Measurements from ENCODE around the gene PLCH1. TPM values are rescaled to one million over a fixed set of nuclear protein-coding genes. Genes with fewer than 3 reads are reported as not detected.
A peak's percentile ranks its signal among the peaks of the same experiment; 100 is the strongest.

PLCH1 gene
- total RNA-seq, 6 experiments from 2014 or later: not detected

DNA sequence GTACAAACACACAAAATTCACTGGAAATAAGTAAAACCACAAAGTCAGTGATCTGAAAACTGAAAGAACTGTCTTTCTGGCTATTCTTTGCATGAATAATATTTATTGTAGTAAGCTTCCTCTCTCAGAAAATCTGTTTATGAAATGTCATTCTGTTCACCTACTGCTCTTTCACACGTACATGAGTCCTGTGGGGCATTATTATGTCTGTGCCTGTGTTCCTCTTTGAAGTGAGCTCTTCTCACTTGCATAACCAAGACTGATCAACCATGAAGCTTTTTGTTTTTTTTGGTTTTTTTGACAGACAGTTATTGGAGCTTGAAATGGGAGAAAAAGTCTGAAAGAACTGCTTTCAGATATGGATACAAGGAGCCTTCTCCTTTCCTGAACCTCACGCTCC lies 195.8 kb downstream of the PLCH1 start:
- Mint-ChIP-seq H3K27me3 (ENCODE audit: insufficient read depth) (no peaks in the 10 kb centered on the region; the same call in 1 of the 2 replicates), H3K27ac (no peak overlapping the region), H3K9me3 (no peaks in the 10 kb centered on the region), H3K4me1 (ENCODE audit: low read depth) (no peaks in the 10 kb centered on the region), H3K36me3 (ENCODE audit: low read depth) (no peaks in the 10 kb centered on the region), H3K4me3 (no peak overlapping the region)
- DNase-seq: no peak
- TF ChIP-seq, protein P1, sequence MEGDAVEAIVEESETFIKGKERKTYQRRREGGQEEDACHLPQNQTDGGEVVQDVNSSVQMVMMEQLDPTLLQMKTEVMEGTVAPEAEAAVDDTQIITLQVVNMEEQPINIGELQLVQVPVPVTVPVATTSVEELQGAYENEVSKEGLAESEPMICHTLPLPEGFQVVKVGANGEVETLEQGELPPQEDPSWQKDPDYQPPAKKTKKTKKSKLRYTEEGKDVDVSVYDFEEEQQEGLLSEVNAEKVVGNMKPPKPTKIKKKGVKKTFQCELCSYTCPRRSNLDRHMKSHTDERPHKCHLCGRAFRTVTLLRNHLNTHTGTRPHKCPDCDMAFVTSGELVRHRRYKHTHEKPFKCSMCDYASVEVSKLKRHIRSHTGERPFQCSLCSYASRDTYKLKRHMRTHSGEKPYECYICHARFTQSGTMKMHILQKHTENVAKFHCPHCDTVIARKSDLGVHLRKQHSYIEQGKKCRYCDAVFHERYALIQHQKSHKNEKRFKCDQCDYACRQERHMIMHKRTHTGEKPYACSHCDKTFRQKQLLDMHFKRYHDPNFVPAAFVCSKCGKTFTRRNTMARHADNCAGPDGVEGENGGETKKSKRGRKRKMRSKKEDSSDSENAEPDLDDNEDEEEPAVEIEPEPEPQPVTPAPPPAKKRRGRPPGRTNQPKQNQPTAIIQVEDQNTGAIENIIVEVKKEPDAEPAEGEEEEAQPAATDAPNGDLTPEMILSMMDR (IDR thresholded peaks at IDR 0.05): no peak

DNA sequence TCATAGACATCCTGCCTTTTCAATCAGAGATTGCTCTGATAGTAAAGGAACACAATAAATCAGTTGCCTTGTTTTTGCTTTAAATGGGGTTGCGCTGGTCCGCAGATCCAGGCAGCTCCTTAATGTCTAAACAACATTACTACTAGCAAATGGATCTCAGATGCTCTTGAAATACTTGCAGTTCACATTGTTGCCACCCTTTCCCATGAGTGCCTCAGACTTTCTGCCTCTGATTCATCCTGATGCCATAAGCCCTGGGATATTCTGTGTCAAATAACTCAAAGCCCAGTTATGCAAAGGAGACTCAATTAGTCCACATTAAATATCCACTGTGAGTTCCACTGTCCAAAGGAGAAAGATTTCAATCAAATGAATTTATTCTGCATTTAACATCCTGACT lies 196.7 kb downstream of the PLCH1 start:
- DNase-seq: peak; percentile 36
- TF ChIP-seq, protein P1 (IDR thresholded peaks at IDR 0.05): no peak
- Mint-ChIP-seq H3K27me3 (ENCODE audit: insufficient read depth) (peaks cover 2% of the 10 kb centered on the region; the same call in 1 of the 2 replicates), H3K4me1 (ENCODE audit: low read depth) (no peaks in the 10 kb centered on the region), H3K36me3 (ENCODE audit: low read depth) (no peaks in the 10 kb centered on the region), H3K27ac (no peak overlapping the region), H3K4me3 (no peak overlapping the region), H3K9me3 (no peaks in the 10 kb centered on the region)

DNA sequence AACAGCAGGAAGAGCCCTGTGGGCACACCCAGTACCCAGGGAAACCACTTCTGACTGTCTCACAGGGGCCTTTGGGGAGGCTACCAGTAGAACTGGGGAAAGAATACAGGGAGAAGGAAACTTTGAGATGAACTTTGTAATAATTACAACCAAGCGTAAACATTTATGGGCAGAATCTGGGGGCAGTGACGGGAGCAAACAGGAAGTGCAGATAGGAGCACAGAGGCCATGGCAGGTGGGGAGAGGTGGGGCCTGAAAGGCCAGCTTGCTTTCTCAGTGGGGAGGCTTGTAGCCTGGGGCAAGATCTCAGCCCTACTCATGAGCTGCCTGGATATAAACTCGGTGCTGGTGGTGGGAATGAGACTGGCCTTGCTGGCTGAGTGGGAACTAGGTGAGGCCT lies 209.8 kb downstream of the PLCH1 start:
- H3K36me3 Mint-ChIP-seq (ENCODE audit: low read depth): no peaks in the 10 kb centered on the region
- peaks cover 17% of the 10 kb centered on the region; the same call in 1 of the 2 replicates for H3K9me3 Mint-ChIP-seq
- no peaks in the 10 kb centered on the region; the same call in 1 of the 2 replicates for H3K27me3 Mint-ChIP-seq (ENCODE audit: insufficient read depth)
- DNase-seq: no peak
- TF ChIP-seq, protein P1 (IDR thresholded peaks at IDR 0.05): no peak
- H3K27ac Mint-ChIP-seq: no peak overlapping the region
- H3K4me1 Mint-ChIP-seq (ENCODE audit: low read depth): no peaks in the 10 kb centered on the region
- H3K4me3 Mint-ChIP-seq: no peak overlapping the region

DNA sequence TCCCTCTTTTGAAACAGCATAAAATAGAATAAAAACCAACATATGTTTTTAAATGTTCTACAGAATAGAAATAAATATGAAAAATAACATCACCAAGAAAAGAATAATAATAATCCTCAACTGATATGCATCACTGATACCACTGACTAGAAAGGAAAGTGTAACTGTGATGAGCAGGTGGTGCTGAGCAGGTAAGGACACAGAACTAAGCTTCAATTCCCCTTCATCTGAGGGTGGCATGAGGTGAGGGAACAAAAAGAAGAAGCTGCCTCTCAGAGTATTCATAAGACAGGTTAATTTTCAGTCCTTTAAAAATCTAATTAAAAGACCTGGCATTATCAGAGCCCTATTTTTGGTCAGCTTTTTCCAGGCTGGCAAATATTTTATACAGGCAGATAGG lies 216.3 kb downstream of the PLCH1 start:
- no peak overlapping the region for H3K27ac Mint-ChIP-seq
- TF ChIP-seq, protein P1 (IDR thresholded peaks at IDR 0.05): no peak

DNA sequence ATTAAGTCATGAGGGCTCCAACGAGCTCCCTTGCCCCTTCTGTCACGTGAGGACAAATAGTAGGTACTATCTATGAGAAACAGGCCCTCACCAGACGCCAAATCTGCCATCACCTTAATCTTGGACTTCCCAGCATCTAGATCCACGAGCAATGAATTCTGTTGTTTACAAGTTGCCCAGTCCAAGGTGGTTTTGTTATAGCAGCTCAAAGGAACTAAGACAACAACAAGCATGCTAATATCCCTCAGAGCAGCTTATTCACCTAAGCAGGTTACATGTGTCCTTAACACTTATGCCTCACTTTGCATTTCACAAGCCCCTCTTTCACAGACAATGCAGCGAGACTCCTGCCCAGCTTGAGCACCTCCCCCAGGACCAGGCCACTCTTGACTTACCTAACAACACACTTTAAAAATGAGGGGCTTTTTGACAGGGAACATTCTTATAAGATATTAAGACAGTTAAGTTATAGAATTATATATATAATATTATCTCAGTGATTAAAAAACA lies 219.5 kb downstream of the PLCH1 start:
- Mint-ChIP-seq H3K36me3 (ENCODE audit: low read depth) (no peaks in the 10 kb centered on the region), H3K27me3 (ENCODE audit: insufficient read depth) (no peaks in the 10 kb centered on the region), H3K4me1 (ENCODE audit: low read depth) (no peaks in the 10 kb centered on the region), H3K4me3 (no peak overlapping the region), H3K9me3 (peaks cover 2% of the 10 kb centered on the region; the same call in 1 of the 2 replicates), H3K27ac (no peak overlapping the region)
- no peak for DNase-seq
- TF ChIP-seq, protein P1 (IDR thresholded peaks at IDR 0.05): no peak

More for the DNA sequence above, 216.3 kb downstream of the PLCH1 start:
- Mint-ChIP-seq H3K36me3 (ENCODE audit: low read depth) (no peaks in the 10 kb centered on the region), H3K9me3 (peaks cover 12% of the 10 kb centered on the region; the same call in 1 of the 2 replicates), H3K4me1 (ENCODE audit: low read depth) (no peaks in the 10 kb centered on the region), H3K4me3 (no peak overlapping the region), H3K27me3 (ENCODE audit: insufficient read depth) (no peaks in the 10 kb centered on the region; the same call in 1 of the 2 replicates)
- DNase-seq: no peak

Measured in HFFc6 (cell line).